GM12878 (cell line): ENCODE measurements around the gene ETFBKMT. TPM values are rescaled to one million over a fixed set of nuclear protein-coding genes. Genes with fewer than 3 reads are reported as not detected.

Experiments used
- BCL3 ChIP-seq: IDR thresholded peaks from 2 replicates; pipeline ENCODE4 v1.6.1; 2011; ENCODE audit warnings: borderline replicate concordance, low read depth, mild to moderate bottlenecking, moderate library complexity, low read length; ENCODE audit not compliant: insufficient read depth, poor library complexity, severe bottlenecking
- BRCA1 ChIP-seq: IDR thresholded peaks from 2 replicates; pipeline ENCODE4 v1.6.1; 2011; ENCODE audit warnings: low read depth, low read length, improper control_type of control experiment
- CREB1 ChIP-seq: IDR thresholded peaks from 2 replicates; pipeline ENCODE4 v1.6.1; 2012; ENCODE audit warnings: low read depth, mild to moderate bottlenecking, inconsistent platforms
- E4F1 ChIP-seq: fragments of 450-650 bp; IDR thresholded peaks from 2 replicates; pipeline ENCODE4 v1.6.1; 2018; ENCODE audit warnings: borderline replicate concordance, mild to moderate bottlenecking; ENCODE audit not compliant: partially characterized antibody
- ETV6 ChIP-seq, 2 experiments: fragments of 450-650 bp in 1 of 2; IDR thresholded peaks in 1 of 2; conservative IDR thresholded peaks in 1 of 2; 2 replicates each; pipeline ENCODE4 v1.6.1; 2014; ENCODE audit warnings: antibody characterized with exemption in 1 of 2, borderline replicate concordance in 1 of 2, low read depth in 1 of 2, mild to moderate bottlenecking in 1 of 2, moderate library complexity in 1 of 2
- HDGF ChIP-seq: fragments of 450-650 bp; IDR thresholded peaks from 2 replicates; pipeline ENCODE4 v1.6.1; 2016; ENCODE audit warnings: antibody characterized with exemption
- IRF5 ChIP-seq: fragments of 450-650 bp; IDR thresholded peaks from 2 replicates; pipeline ENCODE4 v1.6.1; 2017; ENCODE audit warnings: borderline replicate concordance
- JUND ChIP-seq: IDR thresholded peaks from 2 replicates; pipeline ENCODE4 v1.6.1; 2012; ENCODE audit warnings: low read depth, mild to moderate bottlenecking, low read length, improper control_type of control experiment, moderate library complexity
- MYC ChIP-seq: IDR thresholded peaks from 2 replicates; pipeline ENCODE4 v1.6.1; 2011; ENCODE audit warnings: mild to moderate bottlenecking, low read length, moderate library complexity, inconsistent platforms; ENCODE audit not compliant: insufficient read depth, insufficient replicate concordance, insufficient read length, severe bottlenecking
- NFXL1 ChIP-seq: fragments of 450-650 bp; IDR thresholded peaks from 2 replicates; pipeline ENCODE4 v1.6.1; 2017; ENCODE audit warnings: antibody characterized with exemption, mild to moderate bottlenecking, borderline replicate concordance
- NFYB ChIP-seq: IDR thresholded peaks from 2 replicates; pipeline ENCODE4 v1.6.1; 2011; ENCODE audit warnings: low read depth, mild to moderate bottlenecking, low read length, improper control_type of control experiment, moderate library complexity; ENCODE audit not compliant: insufficient read depth
- NKRF ChIP-seq: fragments of 450-650 bp; conservative IDR thresholded peaks from 2 replicates; pipeline ENCODE4 v1.6.1; 2017; ENCODE audit warnings: mild to moderate bottlenecking, moderate library complexity
- PAX5 ChIP-seq: IDR thresholded peaks from 2 replicates; pipeline ENCODE4 v1.6.1; 2011; ENCODE audit warnings: low read depth, low read length, borderline replicate concordance
- SMAD5 ChIP-seq: IDR thresholded peaks from 2 replicates; pipeline ENCODE4 v1.6.1; 2016; ENCODE audit warnings: antibody characterized with exemption, low read depth
- SMC3 ChIP-seq: IDR thresholded peaks from 2 replicates; pipeline ENCODE4 v1.6.1; 2011; ENCODE audit warnings: low read length, improper control_type of control experiment, borderline replicate concordance
- SRF ChIP-seq, 2 experiments: IDR thresholded peaks; 2 replicates each; pipeline ENCODE4 v1.6.1; 2011; ENCODE audit warnings: low read depth in 2 of 2, low read length in 2 of 2, mild to moderate bottlenecking in 1 of 2, moderate library complexity in 1 of 2
- STAT1 ChIP-seq: fragments of 450-650 bp; conservative IDR thresholded peaks from 2 replicates; pipeline ENCODE4 v1.6.1; 2014; ENCODE audit warnings: antibody characterized with exemption, mild to moderate bottlenecking
- TCF12 ChIP-seq: IDR thresholded peaks from 2 replicates; pipeline ENCODE4 v1.6.1; 2011; ENCODE audit warnings: low read depth, mild to moderate bottlenecking, low read length
- WRNIP1 ChIP-seq: IDR thresholded peaks from 2 replicates; pipeline ENCODE4 v1.6.1; 2011; ENCODE audit warnings: low read depth, low read length, improper control_type of control experiment, borderline replicate concordance
- YY1 ChIP-seq: IDR thresholded peaks from 2 replicates; pipeline ENCODE4 v1.6.1; 2011; ENCODE audit warnings: low read depth, mild to moderate bottlenecking, low read length
- ZNF207 ChIP-seq: fragments of 450-650 bp; IDR thresholded peaks from 2 replicates; pipeline ENCODE4 v1.6.1; 2014; ENCODE audit warnings: antibody characterized with exemption, mild to moderate bottlenecking, borderline replicate concordance
- ZZZ3 ChIP-seq: IDR thresholded peaks from 2 replicates; pipeline ENCODE4 v1.6.1; 2011; ENCODE audit warnings: low read depth; ENCODE audit not compliant: control insufficient read depth, insufficient read length
- polyA plus RNA-seq, 11 experiments: library from polyadenylated mRNA; depleted of rRNA in 4 of 11; unstranded in 6 of 11; stranded (reverse) in 5 of 11; fragments of >200 nt; fragmentation: Nextera tagmentation in 4 of 11; fragmentation: Illumina TruSeq in 1 of 11; extraction: Ambion mirVana in 4 of 11; extraction: Trizol in 1 of 11; gene quantifications; 1 replicate in 1 of 11; 2 replicates in 10 of 11; pipeline versions ENCODE4 v1.2.1 to v1.2.3, GENCODE V29; 2011 to 2016; ENCODE audit warnings: inconsistent platforms in 2 of 11, missing spikeins in 2 of 11, low read depth in 1 of 11
- total RNA-seq, 4 experiments: library from RNA; depleted of rRNA in 3 of 4; stranded (reverse); fragments of >200 nt in 3 of 4; fragmentation: Illumina TruSeq in 1 of 4; extraction: Trizol in 1 of 4; gene quantifications; 2 replicates each; pipeline versions ENCODE4 v1.2.1 to v1.2.3, GENCODE V29; 2013 to 2021

Gene ETFBKMT
- total and polyA plus RNA-seq, 10 of the 15 experiments (the other 5 are each of a cell fraction or from before 2014, with no cell fraction given), result 0.25 to 1.1 (median 0.65) TPM

GRCh38 chr12:31659087-31659942 lies at the start of gene ETFBKMT (continued):
- TF ChIP-seq ZNF207 (0 out of 2 replicates have a peak, but pooled peaks have one; percentile 35), YY1 (peak; percentile 54), CREB1 (peak; percentile 82), BCL3 (peak; percentile 11), JUND (0 out of 2 replicates have a peak, but pooled peaks have one; percentile 30), SRF (IDR thresholded peaks at IDR 0.05; ENCODE audit: low read depth in 2 of 2, low read length in 2 of 2) (0 out of 4 replicates have a peak, but pooled peaks of 1 of the 2 experiments have one; percentile 30), TCF12 (no peak), NFXL1 (no peak), ZZZ3 (no peak), PAX5 (no peak), SMC3 (no peak), NKRF (peak; percentile 40; the same call in 1 of the 2 replicates), BRCA1 (no peak), HDGF (peak; percentile 65; the same call in 1 of the 2 replicates), ETV6 (conservative IDR thresholded peaks at IDR 0.05 in 1 of 2, IDR thresholded peaks at IDR 0.05 in 1 of 2; ENCODE audit: borderline replicate concordance in 1 of 2, low read depth in 1 of 2) (no peak), WRNIP1 (no peak), IRF5 (no peak), MYC (no peak), STAT1 (no peak; the same call in 1 of the 2 replicates), E4F1 (peak; percentile 88), SMAD5 (no peak), NFYB (peak; percentile 53; the same call in 1 of the 2 replicates)
